Chondrocyte (in vitro differentiated cells): ENCODE measurements around the gene FBXO17. TPM values are rescaled to one million over a fixed set of nuclear protein-coding genes. Genes with fewer than 3 reads are reported as not detected.

Source experiments
- DNase-seq: peaks from one replicate; pipeline ENCODE4 v3.0.0; 2021; ENCODE audit warnings: mixed read lengths, low spot score
- H3K27ac Mint-ChIP-seq: one replicate; pipeline ENCODE4 v1.8.0; 2021; ENCODE audit warnings: mild to moderate bottlenecking, moderate library complexity, mixed read lengths; ENCODE audit not compliant: unreplicated experiment
- H3K27me3 Mint-ChIP-seq: 2 replicates; pipeline ENCODE4 v1.8.0; 2021; ENCODE audit warnings: low read depth, mixed read lengths
- H3K36me3 Mint-ChIP-seq: 2 replicates; pipeline ENCODE4 v1.8.0; 2021; ENCODE audit warnings: low read depth, mixed read lengths
- H3K4me1 Mint-ChIP-seq: 2 replicates; pipeline ENCODE4 v1.8.0; 2021; ENCODE audit warnings: low read depth, mild to moderate bottlenecking, mixed read lengths
- H3K4me3 Mint-ChIP-seq: one replicate; pipeline ENCODE4 v1.8.0; 2021; ENCODE audit warnings: mild to moderate bottlenecking, moderate library complexity, mixed read lengths; ENCODE audit not compliant: unreplicated experiment
- H3K9me3 Mint-ChIP-seq: 2 replicates; pipeline ENCODE4 v1.8.0; 2021; ENCODE audit warnings: low read depth, mixed read lengths
- total RNA-seq: library from RNA; stranded (reverse); gene quantifications from 3 replicates; pipeline ENCODE4 v1.2.1, GENCODE V29; 2021
- TF ChIP-seq, protein P1 (sequence below): fragments of 200-600 bp; sonication (generic); IDR thresholded peaks from 2 replicates; pipeline ENCODE4 v1.5.0; 2021; ENCODE audit warnings: antibody characterized with exemption, mild to moderate bottlenecking, moderate library complexity

FBXO17 gene
- total RNA-seq, 1 donor from 2014 or later: 40.2 TPM

DNA sequence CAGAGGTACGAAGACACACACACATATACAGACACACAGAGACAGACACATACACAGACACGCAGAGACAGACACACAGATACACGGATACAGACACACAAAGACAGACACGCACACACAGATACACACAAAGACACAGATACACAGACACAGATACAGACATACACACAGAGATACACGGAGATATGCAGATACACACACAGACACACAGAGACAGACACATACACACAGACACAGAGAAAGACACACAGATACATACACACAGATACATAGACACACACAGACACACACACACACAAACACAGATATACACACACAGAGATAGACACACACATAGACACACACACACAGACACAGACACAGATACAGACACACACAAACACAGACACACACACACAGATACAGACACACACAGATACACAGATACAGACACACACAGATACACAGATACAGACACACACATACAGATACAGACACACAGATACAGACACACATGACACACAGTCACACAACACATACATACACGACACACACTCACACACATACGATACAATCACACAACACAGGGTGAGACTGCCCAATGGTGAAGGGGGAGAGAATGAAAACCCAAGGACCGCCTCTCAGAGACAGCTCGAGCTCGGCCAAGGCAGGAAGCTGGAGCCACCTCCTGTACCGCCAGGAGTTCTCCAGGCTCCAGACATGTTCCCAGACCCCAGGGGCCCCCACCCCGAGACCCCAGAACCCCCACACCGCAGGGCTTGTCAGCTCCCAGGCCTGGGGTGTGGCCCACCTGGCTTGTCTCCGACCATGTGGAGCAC lies 54.7 kb downstream of the FBXO17 start:
- Mint-ChIP-seq H3K36me3 (peaks cover 18% of the 10 kb centered on the region), H3K4me1 (no peaks in the 10 kb centered on the region), H3K27me3 (no peaks in the 10 kb centered on the region), H3K4me3 (no peak overlapping the region), H3K27ac (no peak overlapping the region), H3K9me3 (no peaks in the 10 kb centered on the region)
- TF ChIP-seq, protein P1, sequence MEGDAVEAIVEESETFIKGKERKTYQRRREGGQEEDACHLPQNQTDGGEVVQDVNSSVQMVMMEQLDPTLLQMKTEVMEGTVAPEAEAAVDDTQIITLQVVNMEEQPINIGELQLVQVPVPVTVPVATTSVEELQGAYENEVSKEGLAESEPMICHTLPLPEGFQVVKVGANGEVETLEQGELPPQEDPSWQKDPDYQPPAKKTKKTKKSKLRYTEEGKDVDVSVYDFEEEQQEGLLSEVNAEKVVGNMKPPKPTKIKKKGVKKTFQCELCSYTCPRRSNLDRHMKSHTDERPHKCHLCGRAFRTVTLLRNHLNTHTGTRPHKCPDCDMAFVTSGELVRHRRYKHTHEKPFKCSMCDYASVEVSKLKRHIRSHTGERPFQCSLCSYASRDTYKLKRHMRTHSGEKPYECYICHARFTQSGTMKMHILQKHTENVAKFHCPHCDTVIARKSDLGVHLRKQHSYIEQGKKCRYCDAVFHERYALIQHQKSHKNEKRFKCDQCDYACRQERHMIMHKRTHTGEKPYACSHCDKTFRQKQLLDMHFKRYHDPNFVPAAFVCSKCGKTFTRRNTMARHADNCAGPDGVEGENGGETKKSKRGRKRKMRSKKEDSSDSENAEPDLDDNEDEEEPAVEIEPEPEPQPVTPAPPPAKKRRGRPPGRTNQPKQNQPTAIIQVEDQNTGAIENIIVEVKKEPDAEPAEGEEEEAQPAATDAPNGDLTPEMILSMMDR: no peak
- DNase-seq: no peak

DNA sequence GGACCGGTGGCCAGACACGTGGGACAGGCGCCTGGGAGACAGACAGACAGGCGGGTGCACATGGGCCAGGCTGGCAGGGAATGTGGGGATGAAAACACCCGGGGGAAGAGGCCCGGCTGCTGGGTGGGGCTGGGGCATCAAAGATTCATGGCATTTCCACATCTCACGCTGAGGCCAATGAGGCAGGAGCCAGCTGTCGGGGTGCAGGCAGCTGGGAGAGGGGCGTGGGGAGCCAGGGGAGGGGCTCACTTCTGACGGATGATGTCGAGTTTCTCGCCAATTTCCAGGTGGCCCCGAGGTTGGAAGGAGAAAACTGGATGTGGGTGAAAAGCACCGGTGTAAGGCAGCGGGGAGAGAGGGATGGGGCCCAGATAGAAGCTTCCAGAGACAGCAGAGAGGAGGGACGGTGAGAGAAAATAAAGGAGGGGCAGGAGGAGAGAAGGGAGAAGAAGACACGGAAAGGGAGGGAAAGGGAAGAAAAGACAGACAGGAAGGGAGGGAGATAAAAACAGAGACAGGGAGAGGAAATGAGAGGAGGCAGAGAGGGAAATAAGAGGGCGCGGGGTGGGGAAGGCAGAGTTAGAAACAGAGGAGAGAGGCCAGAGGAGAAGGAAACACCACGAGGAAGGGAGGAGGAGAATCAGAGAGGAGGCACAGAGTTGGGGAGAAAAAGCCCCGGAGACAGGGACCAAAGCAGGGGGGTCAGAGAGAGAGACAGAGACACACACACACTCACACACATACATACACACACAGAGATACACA lies 55.5 kb downstream of the FBXO17 start:
- Mint-ChIP-seq H3K4me3 (no peak overlapping the region), H3K9me3 (no peaks in the 10 kb centered on the region), H3K27me3 (no peaks in the 10 kb centered on the region), H3K36me3 (peaks cover 15% of the 10 kb centered on the region), H3K4me1 (no peaks in the 10 kb centered on the region), H3K27ac (no peak overlapping the region)
- peak; percentile 83 for DNase-seq
- TF ChIP-seq, protein P1: no peak

DNA sequence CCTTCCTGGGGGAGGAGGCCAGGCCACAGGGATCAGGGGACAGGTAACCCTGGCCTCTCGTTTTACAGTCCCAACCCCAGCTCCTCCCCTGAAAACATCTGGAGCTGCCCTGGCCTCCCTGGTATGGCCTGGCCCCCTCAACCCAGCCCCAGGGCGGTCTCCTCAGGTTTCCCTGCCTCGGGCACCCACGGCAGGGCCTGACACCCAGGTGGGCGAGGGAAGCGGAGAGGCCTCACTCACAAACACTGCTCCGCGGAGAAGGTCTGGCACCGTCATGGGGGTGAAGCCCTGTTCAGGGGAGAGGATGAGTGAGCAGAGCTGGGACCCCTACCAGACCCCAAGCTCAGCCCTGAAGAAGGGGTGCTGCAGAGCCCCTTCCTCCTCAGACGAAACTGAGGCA lies 57.0 kb downstream of the FBXO17 start:
- peak; percentile 89 for DNase-seq
- Mint-ChIP-seq H3K4me1 (no peaks in the 10 kb centered on the region), H3K4me3 (no peak overlapping the region), H3K36me3 (peaks cover 11% of the 10 kb centered on the region), H3K27me3 (no peaks in the 10 kb centered on the region), H3K27ac (no peak overlapping the region), H3K9me3 (no peaks in the 10 kb centered on the region)
- TF ChIP-seq, protein P1: no peak

DNA sequence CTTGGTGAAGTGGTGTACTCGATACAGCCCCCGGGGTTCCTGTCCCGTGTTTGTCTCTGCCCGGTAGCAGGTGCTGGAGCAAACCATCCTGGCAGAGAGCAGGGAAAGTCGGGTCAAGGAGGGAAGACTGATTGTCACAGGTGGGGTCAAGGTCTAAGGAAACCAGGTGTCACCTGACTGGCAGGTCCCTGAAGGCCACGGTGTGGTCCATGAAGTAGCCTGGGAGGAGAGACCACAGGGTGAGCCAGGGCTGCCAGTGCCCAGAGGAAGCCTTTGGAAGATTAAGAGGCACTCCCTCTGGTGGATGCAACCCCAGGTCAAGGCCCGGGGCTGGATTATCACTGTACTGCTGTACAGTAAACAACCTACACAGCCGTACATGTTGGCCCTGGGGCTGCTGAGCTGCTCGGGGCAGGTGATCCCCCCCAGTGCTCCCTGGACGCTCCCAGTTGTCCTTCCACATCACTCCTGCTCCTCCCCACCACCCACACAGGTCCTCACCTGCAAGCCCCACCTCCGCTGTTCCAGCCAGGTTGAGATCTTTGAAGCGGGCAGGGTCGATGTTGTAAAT lies 57.5 kb downstream of the FBXO17 start:
- no peak overlapping the region for H3K27ac Mint-ChIP-seq
- no peaks in the 10 kb centered on the region for H3K9me3 Mint-ChIP-seq
- DNase-seq: peak; percentile 76
- peaks cover 11% of the 10 kb centered on the region for H3K36me3 Mint-ChIP-seq
- H3K4me3 Mint-ChIP-seq: no peak overlapping the region
- H3K27me3 Mint-ChIP-seq: no peaks in the 10 kb centered on the region
- TF ChIP-seq, protein P1: peak; percentile 35
- H3K4me1 Mint-ChIP-seq: no peaks in the 10 kb centered on the region

DNA sequence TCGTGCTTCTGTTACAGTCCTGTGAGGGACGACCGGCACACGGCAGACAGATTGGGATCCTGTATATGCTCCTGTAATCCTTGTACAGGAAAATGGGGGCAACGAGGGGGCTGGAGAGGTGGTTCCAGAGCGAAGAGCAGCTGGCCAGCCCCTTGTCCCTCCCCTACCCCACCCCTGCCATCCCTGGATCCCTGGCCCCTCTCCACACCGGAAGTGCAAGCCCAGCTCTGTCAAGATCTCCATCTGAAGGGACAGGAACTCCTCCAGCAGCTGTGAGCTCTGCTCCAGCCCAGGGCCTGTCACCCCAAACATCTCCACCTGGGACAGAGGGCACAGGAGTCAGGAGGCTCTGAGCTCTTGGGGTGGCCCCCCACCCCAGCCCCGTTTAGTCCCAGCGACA lies 58.0 kb downstream of the FBXO17 start:
- Mint-ChIP-seq H3K36me3 (peaks cover 10% of the 10 kb centered on the region), H3K4me1 (no peaks in the 10 kb centered on the region), H3K27me3 (no peaks in the 10 kb centered on the region), H3K4me3 (no peak overlapping the region), H3K9me3 (no peaks in the 10 kb centered on the region), H3K27ac (no peak overlapping the region)
- TF ChIP-seq, protein P1: no peak
- peak; percentile 72 for DNase-seq
